Measurements from ENCODE around the gene PDGFRB.

Gene PDGFRB

DNA sequence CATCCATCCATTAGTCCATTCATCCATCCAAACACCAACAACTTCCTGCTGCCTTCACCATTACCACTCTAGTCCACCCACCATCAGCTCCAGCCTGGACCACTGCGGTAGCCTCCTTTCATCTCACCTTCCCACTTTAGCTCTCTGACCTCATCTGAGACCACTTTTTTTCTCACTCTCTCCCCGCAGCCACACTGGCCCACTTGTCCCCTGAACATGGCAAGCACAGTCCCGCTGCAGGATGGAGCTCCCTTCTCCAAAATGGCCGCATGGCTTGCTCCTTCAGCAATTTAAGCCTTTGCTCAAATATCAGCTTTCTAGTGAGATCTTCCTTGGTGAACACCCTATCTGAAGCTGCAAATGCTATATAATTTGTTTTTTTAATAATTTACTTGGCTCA lies 80.4 kb downstream of the PDGFRB start:
- no peaks in the 10 kb centered on the region for H4K20me1 ChIP-seq
- no peak overlapping the region for H3K4me2 ChIP-seq
- TF ChIP-seq Cebpa-rat (IDR thresholded peaks at IDR 0.05), result no peak
- H3K27ac ChIP-seq, result no peak overlapping the region
- H3K9ac ChIP-seq, result no peak overlapping the region
- H3K4me3 ChIP-seq, result no peak overlapping the region
- peaks cover 35% of the 10 kb centered on the region for H3K4me1 ChIP-seq
- peaks cover 17% of the 10 kb centered on the region for H3K9me3 ChIP-seq
- no peaks in the 10 kb centered on the region for H3K27me3 ChIP-seq
- H3K36me3 ChIP-seq, result no peaks in the 10 kb centered on the region

DNA sequence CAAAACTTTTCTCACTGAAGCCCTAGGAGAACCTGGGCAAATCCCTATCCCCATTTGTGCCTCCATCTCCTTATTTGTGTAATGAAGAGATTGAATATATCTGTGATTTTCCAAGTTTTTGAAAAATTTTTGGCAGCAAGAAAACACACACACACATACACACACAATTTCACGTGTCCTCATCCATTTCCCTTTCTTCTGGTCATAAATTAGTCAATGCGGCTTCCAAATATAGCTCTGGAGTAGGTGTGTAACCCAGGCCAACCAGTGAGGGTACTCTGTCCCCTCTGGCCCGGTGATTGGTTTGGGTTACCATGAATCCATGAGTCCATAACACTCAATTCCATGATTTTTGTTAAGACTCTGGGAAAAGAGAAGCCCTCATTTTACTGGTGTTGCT lies 82.0 kb downstream of the PDGFRB start:
- no peak for TF ChIP-seq Cebpa-rat (IDR thresholded peaks at IDR 0.05)
- no peak overlapping the region for H3K9ac ChIP-seq
- H3K27ac ChIP-seq, result no peak overlapping the region

DNA sequence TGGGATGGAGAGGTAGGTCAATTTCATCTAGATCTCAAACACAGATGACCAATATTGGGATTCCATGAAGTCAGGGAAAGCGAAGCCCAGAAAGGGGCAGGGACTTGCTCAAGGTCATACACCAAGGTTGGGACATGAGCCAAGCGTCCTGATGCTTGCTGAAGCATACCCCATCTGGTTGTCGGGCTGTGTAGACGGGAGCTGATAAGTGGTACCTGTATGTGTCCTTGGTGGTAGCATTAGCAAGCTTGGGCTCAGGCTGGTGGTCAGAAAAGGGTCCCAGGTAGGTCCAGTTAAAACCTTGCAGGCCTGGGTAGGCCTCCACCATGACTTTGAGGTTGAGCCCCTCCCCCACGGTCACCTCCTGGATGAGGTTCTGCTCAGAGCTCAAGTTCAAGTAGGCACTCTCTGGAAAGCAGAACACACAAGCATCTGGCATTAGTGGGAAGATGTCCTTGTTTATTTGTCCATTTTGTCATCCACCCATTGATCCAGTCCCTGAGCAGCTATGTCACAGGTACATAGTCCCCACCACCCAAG lies 82.5 kb downstream of the PDGFRB start:
- H3K36me3 ChIP-seq, result no peaks in the 10 kb centered on the region
- no peak for TF ChIP-seq Cebpa-rat (IDR thresholded peaks at IDR 0.05)
- H3K9ac ChIP-seq, result no peak overlapping the region
- no peaks in the 10 kb centered on the region for H3K27me3 ChIP-seq
- no peak overlapping the region for H3K4me2 ChIP-seq
- H3K27ac ChIP-seq, result no peak overlapping the region
- no peak overlapping the region for H3K4me3 ChIP-seq
- H3K9me3 ChIP-seq, result peaks cover 17% of the 10 kb centered on the region
- no peaks in the 10 kb centered on the region for H4K20me1 ChIP-seq
- peaks cover 39% of the 10 kb centered on the region for H3K4me1 ChIP-seq

More for the DNA sequence above, 82.0 kb downstream of the PDGFRB start:
- H3K4me3 ChIP-seq, result no peak overlapping the region
- no peak overlapping the region for H3K4me2 ChIP-seq
- peaks cover 35% of the 10 kb centered on the region for H3K4me1 ChIP-seq
- H3K36me3 ChIP-seq, result no peaks in the 10 kb centered on the region
- no peaks in the 10 kb centered on the region for H3K27me3 ChIP-seq
- H4K20me1 ChIP-seq, result no peaks in the 10 kb centered on the region
- H3K9me3 ChIP-seq, result peaks cover 17% of the 10 kb centered on the region

DNA sequence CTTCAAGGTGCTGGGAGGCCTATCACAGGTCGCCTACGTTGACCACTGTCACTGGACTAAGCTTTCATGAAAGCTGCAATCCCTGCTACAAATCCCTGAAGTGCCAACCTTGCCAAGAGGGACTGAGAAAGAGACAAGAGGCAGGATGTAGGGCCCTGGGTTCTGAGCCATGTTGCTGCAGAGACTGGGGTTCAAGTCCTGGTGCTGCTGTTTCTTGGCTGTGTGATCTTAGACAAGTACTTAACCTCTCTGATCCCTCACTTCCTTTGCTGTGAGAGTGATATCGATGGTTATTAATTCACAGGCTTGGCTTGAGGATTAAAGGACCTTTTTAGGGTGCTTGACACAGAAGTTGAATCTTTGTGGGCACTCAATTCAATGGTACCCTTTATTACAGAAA lies 84.8 kb downstream of the PDGFRB start:
- Histone ChIP-seq H3K4me2 (peak overlapping the region; percentile 55), H3K27me3 (no peaks in the 10 kb centered on the region), H3K27ac (peak overlapping the region; percentile 57), H4K20me1 (no peaks in the 10 kb centered on the region), H3K9me3 (peaks cover 17% of the 10 kb centered on the region), H3K4me1 (peaks cover 56% of the 10 kb centered on the region), H3K4me3 (no peak overlapping the region), H3K36me3 (no peaks in the 10 kb centered on the region), H3K9ac (no peak overlapping the region)
- TF ChIP-seq Cebpa-rat (IDR thresholded peaks at IDR 0.05), result no peak

DNA sequence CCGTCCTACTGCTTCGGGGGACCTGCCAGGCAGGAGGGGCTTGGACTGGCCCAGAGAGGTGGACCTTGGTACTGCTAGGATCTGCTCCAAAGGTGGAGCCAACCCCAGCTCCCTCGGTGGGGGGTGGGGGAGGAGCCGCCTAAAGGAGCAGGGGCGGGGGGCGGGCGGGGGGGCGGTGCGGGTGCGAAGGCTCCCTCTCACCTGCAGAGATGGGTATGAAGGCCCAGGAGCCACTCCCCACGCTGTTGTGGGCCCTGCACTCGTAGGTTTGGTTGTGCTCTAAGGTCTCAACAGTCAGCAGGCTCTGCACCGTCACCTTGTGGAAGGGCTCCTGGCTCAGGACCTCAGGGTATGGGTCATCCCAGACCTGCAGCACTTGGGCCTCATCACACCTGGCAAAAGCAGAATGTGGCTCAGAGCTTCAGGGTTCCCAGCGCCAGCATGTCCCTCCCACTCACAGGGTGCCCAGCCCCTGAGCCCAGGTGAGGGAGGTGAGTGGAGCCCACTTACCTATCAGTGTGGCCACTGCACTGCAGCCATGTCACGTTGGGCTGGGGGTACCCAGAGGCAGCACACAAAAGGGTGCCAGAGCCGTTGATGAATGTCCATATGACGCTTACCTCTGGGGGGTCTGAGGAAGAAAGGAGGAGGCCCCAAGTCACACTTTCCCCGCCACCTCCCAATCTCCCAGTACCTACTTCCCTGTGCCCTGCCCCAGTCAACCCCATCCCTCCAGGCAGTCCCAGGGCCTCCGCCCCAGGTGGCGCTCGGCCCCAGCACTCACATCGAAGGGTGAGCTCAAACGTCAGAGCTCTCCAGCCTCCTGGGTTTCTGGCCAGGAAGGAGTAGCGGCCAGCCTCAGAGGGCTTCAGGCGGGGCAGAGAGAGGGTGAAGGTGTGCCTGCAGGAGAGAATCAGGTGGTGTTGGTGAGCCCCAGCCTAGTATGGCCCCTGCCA lies 85.7 kb downstream of the PDGFRB start:
- peak overlapping the region; percentile 98 for H3K4me2 ChIP-seq
- no peaks in the 10 kb centered on the region for H4K20me1 ChIP-seq
- no peak overlapping the region for H3K4me3 ChIP-seq
- peak overlapping the region; percentile 82; the same call in 1 of the 2 replicates for H3K9ac ChIP-seq
- H3K4me1 ChIP-seq, result peaks cover 65% of the 10 kb centered on the region
- TF ChIP-seq Cebpa-rat (IDR thresholded peaks at IDR 0.05), result no peak
- H3K27ac ChIP-seq, result peak overlapping the region; percentile 95
- H3K27me3 ChIP-seq, result no peaks in the 10 kb centered on the region
- no peaks in the 10 kb centered on the region for H3K36me3 ChIP-seq
- H3K9me3 ChIP-seq, result peaks cover 17% of the 10 kb centered on the region

DNA sequence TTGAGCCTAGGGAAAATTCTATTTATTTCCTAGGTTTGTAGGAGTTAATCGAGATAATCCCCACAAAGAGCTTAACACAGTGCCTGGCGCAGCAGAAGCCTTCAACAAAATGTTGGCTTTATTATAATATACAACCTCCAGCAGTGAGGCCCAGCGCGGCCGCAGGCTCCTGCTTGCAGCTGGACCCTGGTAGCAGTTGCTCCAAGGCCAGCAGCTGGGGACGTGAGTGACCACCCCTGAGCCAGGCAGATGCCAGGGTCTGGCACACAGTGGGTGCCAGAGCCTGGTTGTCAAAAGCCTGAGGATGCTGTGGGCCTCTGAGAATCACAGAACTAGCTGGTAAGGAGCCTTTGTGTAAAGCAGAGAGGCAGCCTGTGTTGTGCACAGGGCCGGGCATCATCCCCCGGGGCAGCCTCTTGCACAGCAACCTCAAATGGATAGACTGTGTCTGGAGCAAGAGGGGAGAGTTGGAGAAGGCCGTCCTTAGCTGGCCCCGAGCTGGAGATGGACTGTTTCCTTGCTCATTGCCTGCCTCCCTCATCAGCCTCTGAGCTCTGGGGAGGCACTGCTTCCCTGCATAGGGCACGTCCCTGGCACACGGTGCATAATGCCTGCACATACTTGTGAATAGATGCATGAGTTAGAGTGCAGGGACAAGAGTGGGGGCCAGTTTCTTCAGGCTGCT lies 86.5 kb downstream of the PDGFRB start:
- Histone ChIP-seq H4K20me1 (no peaks in the 10 kb centered on the region), H3K27me3 (no peaks in the 10 kb centered on the region), H3K36me3 (no peaks in the 10 kb centered on the region), H3K27ac (peak overlapping the region; percentile 95), H3K4me3 (no peak overlapping the region), H3K4me2 (peak overlapping the region; percentile 98), H3K4me1 (peaks cover 74% of the 10 kb centered on the region), H3K9me3 (peaks cover 17% of the 10 kb centered on the region), H3K9ac (peak overlapping the region; percentile 82; the same call in 1 of the 2 replicates)
- TF ChIP-seq Cebpa-rat (IDR thresholded peaks at IDR 0.05), result no peak

DNA sequence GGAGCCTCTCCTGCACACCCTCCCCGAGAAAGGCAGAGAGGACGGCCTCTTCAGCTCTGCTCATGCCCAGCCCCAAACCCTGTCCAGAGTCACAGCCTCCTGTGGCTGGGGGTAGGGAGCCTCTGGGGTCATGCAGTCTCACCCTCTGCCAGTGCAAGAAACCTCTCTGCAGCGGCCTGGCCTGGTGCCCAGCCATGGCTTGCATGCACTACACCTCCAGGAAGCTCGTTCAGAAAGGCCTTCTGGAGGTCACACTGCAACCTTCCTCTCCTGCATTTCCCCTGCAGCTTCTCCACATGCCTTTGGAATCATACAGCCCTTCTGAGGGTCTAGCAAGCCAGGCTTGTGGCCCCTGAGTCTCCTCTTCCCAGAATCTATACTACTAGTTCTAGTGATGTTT lies 87.2 kb downstream of the PDGFRB start:
- Histone ChIP-seq H3K9me3 (peaks cover 10% of the 10 kb centered on the region), H3K4me3 (no peak overlapping the region)
- no peak for TF ChIP-seq Cebpa-rat (IDR thresholded peaks at IDR 0.05)

DNA sequence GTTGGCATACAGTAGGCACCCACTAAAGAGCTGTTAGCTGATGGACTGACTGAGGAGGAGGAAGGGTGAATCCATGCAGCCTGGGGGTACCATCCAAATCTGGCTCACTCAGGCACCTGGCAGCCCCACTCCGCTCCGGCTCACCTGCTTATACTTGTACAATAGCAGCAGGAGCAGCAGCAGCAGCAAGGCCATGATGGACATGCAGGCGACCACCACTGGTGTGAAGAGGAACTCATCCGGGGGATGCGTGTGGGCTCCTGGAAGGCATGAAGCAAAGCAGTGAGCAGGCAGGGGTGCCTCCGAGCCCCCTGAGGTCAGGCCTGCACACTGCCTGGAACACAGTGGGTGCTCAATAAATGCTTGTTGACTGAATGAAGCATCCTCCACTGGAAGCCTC lies 87.6 kb downstream of the PDGFRB start:
- H3K27ac ChIP-seq, result peak overlapping the region; percentile 95
- H3K4me2 ChIP-seq, result peak overlapping the region; percentile 98
- H3K27me3 ChIP-seq, result no peaks in the 10 kb centered on the region
- no peaks in the 10 kb centered on the region for H4K20me1 ChIP-seq
- peaks cover 84% of the 10 kb centered on the region for H3K4me1 ChIP-seq
- no peak overlapping the region for H3K4me3 ChIP-seq
- peaks cover 6% of the 10 kb centered on the region for H3K9me3 ChIP-seq
- TF ChIP-seq Cebpa-rat (IDR thresholded peaks at IDR 0.05), result no peak
- H3K36me3 ChIP-seq, result peaks cover 7% of the 10 kb centered on the region; the same call in 1 of the 2 replicates
- peak overlapping the region; percentile 82; the same call in 1 of the 2 replicates for H3K9ac ChIP-seq

More for the DNA sequence above, 87.2 kb downstream of the PDGFRB start:
- Histone ChIP-seq H3K4me1 (peaks cover 80% of the 10 kb centered on the region), H3K27me3 (no peaks in the 10 kb centered on the region), H3K36me3 (peaks cover 3% of the 10 kb centered on the region; the same call in 1 of the 2 replicates), H3K27ac (peak overlapping the region; percentile 95), H3K4me2 (peak overlapping the region; percentile 98), H4K20me1 (no peaks in the 10 kb centered on the region), H3K9ac (peak overlapping the region; percentile 82; the same call in 1 of the 2 replicates)

DNA sequence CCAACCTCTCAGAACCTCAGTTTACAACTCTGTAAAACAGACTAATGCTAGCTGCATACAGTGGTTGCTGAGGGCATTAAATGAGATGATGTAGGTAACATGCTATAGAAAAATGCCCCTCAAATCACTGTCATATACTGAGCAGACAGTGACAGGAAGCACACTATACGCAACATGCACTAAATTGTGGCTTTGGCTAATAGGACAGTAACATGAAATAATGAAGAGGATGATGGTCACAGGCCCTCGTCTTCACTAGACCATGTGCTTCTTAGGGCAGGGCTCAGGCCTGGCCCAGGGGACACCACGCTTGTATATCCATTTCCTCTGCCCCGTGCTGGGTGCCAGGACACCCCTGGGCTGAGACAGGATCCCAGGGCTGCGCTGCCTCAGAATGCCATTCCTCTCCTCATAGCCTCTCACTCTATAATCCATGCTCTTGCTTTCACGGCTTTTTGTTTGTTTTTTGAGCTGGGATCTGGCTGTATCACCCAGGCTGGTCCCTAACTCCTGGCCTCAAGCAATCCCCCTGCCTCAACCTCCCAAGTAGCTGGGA lies 88.2 kb downstream of the PDGFRB start:
- peaks cover 7% of the 10 kb centered on the region; the same call in 1 of the 2 replicates for H3K36me3 ChIP-seq
- no peaks in the 10 kb centered on the region for H3K27me3 ChIP-seq
- no peaks in the 10 kb centered on the region for H4K20me1 ChIP-seq
- H3K9me3 ChIP-seq, result peaks cover under 1% of the 10 kb centered on the region; the same call in 1 of the 2 replicates
- no peak for TF ChIP-seq Cebpa-rat (IDR thresholded peaks at IDR 0.05)
- H3K4me3 ChIP-seq, result peak overlapping the region; percentile 67
- peak overlapping the region; percentile 98 for H3K4me2 ChIP-seq
- H3K4me1 ChIP-seq, result peaks cover 90% of the 10 kb centered on the region
- H3K9ac ChIP-seq, result peak overlapping the region; percentile 82; the same call in 1 of the 2 replicates
- H3K27ac ChIP-seq, result peak overlapping the region; percentile 95

Data from BLaER1 (cell line).